GM15510 (cell line): ENCODE measurements around the gene TGIF2.

Experiments
- POLR2A ChIP-seq: IDR thresholded peaks from 3 replicates; pipeline ENCODE4 v1.6.1; 2011; ENCODE audit warnings: borderline replicate concordance; ENCODE audit not compliant: insufficient read length; ENCODE audit errors: extremely low read depth

Gene TGIF2

GRCh38 chr20:36573103-36573797 is at the start of gene TGIF2:
TSS of gene TGIF2 (plus strand) at chr20:36573597. CDS start at chr20:36578775, 5,178 bp downstream.
- TF ChIP-seq POLR2A = peak; percentile 76

- no peak for TF ChIP-seq POLR2A
These were observed 47.6 kb upstream of the TGIF2 start for GRCh38 chr20:36525620-36526365.

GRCh38 chr20:36526521-36527011 is 46.8 kb upstream of the TGIF2 start:
- TF ChIP-seq POLR2A = no peak

GRCh38 chr20:36527331-36528125 is 45.9 kb upstream of the TGIF2 start:
- no peak for TF ChIP-seq POLR2A

- TF ChIP-seq POLR2A = no peak
These were observed 45.1 kb upstream of the TGIF2 start for GRCh38 chr20:36528176-36528874.

GRCh38 chr20:36528875-36529417 is 44.5 kb upstream of the TGIF2 start:
- no peak for TF ChIP-seq POLR2A

- no peak for TF ChIP-seq POLR2A
These were observed 41.0 kb upstream of the TGIF2 start for GRCh38 chr20:36532388-36532787.

- no peak for TF ChIP-seq POLR2A
These were observed 40.6 kb upstream of the TGIF2 start for GRCh38 chr20:36532822-36533221.

- TF ChIP-seq POLR2A = no peak
These were observed 35.2 kb upstream of the TGIF2 start for GRCh38 chr20:36538026-36538722.

GRCh38 chr20:36540551-36541211 is 32.7 kb upstream of the TGIF2 start:
- TF ChIP-seq POLR2A = no peak

- TF ChIP-seq POLR2A = no peak
These were observed 32.1 kb upstream of the TGIF2 start, which contains the start of gene MYL9 for GRCh38 chr20:36541227-36541767. TSS of gene MYL9 (plus strand) at chr20:36541519. CDS start at chr20:36544885, 3,366 bp downstream.

- TF ChIP-seq POLR2A = no peak
These were observed 31.5 kb upstream of the TGIF2 start for GRCh38 chr20:36541768-36542488.

- no peak for TF ChIP-seq POLR2A
These were observed 30.7 kb upstream of the TGIF2 start for GRCh38 chr20:36542516-36543183.
